SK-N-DZ (cell line): ENCODE results near the gene LRP8.
"Not testable (repeated sequence)": the region's sequence is repeated elsewhere in the genome, so short reads cannot be mapped to it uniquely, and the experiment has no call there.

Experiments used
- DNase-seq: peaks from one replicate; pipeline ENCODE4 v3.0.0-alpha.2; 2015; ENCODE audit warnings: low spot score

Gene LRP8

DNA sequence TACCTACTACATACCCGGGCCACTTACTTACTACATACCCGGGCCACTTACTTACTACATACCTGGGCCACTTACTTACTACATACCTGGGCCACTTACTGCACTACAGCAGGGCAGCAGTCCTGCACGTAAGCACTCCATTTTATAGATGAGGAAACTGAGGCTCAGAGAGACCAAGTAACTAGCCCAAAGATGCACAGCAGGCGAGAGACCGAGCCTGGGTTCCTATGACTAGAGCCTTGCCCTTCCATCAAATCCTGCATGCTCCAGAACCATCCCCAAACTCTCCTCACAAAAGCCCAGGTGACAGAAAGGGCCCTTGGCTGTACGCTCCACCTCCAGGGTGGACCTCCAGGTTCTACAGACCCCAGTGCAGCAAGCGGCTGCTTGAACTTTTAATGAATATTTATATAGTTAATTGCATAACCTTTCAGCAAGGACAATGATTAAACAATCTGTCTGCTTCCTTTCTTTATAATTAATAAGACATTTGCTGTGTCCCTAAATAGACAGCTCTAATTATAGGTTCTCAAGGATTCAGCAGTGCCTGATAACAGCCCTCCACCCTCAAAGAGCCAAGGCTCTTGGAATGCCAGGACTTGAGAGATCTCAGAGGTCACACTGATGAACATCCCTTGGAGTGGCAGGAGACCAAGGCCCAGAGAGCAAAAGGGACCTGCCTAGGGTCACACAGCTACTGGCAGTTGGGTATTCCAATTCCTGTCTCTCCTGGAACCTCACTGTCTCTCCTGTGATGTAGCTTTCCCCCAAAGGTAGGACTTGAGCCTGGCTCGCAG is 43.4 kb downstream of the LRP8 start:
- no peak for DNase-seq

DNA sequence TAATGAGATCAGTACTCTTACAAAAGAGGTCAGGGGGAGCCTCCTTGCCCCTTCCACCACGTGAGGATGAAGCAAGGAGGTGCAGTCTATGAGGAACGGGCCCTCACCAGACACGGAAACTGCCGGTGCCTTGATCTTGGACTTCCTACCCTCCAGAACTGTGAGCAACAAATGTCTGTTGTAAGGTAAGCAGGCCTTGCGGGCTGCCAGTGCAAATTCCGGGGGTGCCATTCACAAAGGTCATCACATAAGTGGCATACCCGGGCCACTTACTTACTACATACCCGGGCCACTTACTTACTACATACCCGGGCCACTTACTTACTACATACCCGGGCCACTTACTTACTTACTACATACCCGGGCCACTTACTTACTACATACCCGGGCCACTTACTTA is 44.7 kb downstream of the LRP8 start:
- DNase-seq, result not testable (repeated sequence)

DNA sequence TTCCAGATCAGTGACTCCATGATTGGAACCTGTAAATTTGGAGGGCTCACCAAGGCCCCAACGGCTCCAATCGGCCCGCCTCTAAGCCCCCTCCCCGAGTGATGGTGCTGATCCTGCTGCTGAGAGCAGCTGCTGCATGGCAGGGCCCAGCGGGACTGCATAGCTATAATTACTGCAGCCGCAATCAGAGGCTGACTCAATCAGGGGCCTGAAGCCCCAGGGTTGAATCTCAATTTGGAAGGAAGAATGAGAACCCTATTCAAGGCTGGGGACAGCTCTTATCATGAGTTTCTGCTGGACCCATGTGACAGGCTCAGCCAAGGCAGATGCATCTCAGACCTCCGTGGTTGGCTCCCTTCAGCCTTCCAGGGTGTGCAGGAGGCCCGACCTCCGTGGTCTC is 46.7 kb downstream of the LRP8 start:
- no peak for DNase-seq

DNA sequence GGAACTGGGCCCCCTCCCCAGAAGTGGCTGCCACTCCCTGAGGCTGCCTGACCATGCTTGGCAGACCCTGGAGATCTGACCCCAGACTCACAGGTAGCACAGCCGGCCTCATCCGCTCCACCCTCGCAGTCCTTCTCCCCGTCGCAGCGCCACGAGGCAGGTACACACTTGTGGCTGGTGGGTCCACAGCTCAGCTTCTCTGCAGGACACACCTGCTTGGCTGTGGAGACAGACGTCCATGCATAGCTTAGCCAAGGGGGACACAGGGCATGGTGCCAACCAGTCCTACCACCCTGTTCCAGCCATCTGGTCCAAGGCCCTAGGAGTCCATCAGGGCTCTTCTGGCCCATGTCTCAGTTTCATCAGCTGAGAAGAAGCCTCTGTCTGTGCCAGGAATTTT is 47.4 kb downstream of the LRP8 start:
- DNase-seq, result no peak

DNA sequence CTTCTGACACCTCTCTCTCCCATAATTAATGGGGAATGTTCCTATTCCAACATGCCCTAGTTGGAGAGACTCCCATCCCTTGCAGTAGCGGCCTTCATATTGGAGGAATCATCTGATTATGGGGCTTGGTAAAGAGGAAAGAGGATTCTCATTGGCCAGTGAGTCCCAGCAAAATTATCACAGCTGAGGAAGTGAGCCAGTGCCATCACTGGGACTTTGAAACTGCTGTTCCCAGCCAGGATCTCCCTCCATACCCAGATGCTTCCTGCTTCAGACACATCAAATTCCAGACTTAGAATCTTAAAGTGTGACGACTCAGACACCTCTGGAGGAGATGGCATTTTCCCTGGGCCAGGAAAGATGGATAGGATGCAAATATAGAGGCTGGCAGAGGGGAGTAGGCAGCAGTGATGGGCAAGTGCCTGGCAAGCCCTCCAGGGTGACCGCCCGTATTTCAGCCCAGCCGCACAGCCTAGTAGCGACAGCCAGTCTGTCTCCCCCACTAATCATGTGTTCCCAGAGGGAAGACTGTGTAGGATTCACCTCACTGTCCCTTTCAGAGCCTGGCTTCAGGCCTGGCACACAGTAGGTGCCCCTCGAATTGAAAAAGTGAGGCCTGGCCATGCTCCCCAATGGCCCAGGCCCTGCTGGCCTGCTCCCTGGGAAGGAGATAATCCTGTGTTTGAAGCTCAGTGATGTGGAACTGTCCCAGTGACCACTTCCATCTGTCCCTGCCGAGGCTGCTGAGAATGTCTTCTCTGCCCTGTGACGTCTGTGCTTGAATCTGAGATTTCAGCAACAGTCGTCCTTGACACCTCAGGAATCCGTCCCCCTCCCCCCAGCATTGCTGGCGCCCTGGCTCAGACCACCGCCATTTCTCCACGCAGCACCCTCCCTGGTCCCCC is 48.3 kb downstream of the LRP8 start:
- DNase-seq, result no peak

DNA sequence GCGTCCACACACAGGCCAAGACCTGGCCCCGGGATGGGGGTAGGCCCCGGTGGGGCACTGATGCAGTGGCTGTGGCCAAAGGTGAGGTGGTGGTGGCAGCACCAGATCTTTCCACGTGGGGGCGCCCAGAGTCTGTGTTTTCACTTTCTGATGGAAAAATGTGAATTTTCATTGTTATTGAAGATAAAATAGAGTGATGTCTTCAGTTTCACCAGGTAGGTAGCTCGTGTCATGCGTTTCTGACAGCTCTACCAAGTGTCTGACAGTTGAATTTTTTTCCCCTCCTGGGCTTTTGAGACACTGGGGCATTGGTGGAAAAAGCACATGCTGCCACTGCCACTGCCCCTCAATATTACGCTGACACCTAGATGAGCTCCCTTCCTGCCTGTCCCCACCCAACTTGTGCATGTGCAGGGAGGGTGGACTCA is 49.6 kb downstream of the LRP8 start:
- DNase-seq, result peak; percentile 22

DNA sequence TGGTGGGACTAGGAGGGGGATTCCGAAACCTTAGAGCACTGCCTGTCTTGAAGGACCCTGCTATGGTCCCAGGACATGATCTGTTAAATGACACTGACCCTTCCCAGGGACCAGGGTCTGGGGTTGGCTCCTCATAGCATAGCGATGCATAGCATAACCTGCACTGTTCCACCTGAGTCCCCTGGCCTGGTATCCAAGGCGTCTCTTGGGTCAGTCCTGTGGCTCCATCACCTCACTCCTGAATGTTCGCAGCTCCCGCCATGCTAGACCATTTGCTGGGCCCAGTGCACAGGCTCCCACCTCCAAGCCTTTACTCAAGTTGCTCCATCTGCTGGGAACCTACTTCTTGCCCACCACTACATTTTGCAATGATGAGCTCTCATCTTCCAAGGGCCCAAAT is 50.5 kb downstream of the LRP8 start:
- no peak for DNase-seq

DNA sequence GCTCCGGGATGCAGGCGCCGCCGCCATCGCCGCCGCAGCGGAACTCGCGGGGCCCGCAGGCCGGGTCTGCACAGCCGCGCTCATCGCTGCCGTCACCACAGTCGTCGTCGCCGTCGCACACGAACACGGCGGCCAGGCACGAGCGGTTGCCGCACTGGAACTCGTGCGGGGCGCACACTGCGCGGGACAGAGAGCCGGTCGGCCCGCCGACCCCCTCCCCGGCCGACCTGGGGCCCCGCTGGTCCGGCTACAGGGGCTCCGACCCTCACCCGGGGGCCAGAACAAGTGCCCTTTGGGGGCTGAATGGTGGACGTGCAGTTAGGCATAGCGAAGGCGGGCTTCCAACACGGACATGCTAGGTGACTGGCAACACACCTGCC is 51.0 kb downstream of the LRP8 start:
- DNase-seq, result no peak

DNA sequence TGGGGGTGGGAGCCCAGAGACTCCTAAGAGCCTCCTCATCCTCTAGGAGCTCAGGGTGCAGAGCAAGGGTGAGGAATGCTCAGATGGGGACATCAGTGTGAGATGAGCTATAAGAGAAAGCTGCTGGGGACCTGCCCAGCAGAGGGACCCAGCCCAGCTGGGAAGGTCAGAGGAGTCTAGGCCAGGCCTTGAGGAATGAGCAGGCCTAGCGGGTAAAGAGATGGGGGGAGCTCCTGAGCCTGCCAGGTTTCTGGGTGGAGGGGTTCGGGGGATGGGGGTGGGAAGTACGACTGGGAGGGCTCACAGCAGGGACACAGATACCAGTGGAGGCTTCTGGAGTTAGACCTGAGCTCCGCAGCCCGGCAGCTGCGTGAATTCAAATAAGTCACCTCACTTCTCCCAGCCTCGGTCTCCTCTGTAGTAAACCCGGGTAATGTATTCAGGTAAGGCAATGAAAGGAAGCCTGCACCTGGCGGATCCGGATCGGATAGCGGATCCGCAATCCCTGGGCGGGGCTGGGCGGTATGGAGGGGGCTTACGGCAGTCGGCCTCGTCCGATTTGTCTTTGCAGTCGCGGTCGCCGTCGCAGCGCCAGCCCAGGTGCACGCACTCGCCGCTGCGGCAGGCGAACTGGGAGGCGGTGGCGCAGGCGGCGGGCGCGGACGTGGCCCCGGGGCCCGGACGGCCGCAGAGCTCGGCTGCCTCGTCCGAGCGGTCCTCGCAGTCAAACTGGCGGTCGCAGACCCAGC is 51.5 kb downstream of the LRP8 start:
- no peak for DNase-seq

DNA sequence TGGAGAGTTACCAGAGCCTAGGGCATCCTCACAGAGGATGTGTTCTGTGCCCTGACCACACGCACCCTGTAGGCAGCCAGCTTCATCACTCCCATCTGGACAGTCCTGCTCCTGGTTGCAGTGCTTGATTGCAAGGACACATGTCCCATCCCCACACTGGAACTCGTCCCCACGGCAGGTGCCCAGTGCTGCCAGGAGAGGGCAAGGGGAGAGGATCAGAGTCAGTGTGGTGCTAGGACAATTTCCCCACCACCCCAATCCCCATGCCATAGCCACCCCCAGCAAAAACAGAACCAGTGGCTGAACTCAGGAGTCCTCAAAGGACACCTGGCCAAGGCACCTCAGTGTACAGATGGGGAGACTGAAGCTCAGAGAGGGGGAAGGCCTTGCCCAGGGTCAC is 52.3 kb downstream of the LRP8 start:
- no peak for DNase-seq

DNA sequence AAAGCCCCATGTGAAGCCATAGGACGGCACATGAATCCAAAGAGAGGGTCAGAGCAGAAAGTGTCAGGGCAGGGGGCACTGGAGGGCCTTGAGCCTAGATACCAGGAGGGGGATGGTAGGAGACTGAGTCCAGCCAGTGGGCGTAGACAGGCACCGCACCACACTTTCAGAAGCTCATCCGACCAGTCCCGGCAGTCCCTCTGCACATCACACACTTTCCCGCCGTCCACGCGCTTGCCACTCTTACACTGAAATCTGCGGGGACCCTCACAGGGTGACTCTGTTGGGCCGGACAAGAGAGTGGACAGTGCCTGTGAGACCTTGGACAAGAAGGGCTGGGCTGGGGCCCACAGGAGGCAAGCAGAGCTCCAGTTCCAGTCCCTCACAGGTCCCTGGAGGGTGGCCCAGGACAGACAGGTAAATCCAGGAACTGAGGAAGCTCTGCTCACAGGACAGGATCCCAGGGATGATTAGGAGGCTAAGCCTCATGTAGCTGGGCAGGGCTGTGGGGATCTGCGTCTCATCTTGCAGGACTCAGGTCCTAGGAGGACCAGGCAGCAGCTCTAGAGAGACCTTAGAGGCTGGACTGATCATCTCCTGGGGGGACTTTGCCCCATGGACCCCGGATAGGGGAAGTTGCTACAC is 53.2 kb downstream of the LRP8 start:
- no peak for DNase-seq

DNA sequence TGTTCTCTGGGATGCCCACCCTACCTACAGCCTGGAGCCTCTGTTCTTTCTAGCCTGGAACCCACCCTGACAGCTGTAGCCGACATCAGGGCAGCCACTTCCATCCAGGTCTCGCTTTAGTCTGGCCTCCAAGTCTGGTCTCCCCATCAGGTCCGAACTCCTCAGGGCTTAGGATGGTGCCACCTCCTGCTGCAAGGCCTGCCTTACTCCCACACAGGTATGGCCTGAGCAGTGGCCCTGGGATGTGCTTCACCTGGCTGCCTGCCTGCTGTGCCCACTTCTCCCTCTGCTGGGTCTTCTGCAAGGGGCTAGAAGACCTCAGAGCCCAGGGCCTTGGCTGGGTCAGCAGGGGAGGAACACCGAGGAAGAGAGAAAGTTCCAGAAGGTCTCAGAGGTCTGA is 53.8 kb downstream of the LRP8 start:
- no peak for DNase-seq

DNA sequence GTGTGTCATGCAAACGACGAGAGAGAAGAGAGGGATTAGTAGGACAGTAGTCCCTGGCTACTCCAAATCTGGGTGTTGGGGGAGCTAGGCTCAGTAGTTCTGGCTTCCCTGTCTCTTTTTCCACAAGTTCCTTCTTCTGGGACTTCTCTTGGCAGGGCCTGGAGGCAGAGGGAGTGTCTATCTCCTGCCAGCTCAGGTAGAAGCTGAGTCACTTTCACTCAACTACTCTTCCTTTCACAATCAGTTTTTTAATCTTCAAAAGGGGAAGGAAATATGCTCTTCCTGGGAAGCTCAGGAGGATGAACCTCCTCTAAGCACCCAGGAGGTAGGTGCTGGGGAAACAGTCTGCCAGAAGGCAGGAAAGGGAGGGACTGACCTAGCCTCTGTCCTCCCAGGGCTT is 54.3 kb downstream of the LRP8 start:
- no peak for DNase-seq

DNA sequence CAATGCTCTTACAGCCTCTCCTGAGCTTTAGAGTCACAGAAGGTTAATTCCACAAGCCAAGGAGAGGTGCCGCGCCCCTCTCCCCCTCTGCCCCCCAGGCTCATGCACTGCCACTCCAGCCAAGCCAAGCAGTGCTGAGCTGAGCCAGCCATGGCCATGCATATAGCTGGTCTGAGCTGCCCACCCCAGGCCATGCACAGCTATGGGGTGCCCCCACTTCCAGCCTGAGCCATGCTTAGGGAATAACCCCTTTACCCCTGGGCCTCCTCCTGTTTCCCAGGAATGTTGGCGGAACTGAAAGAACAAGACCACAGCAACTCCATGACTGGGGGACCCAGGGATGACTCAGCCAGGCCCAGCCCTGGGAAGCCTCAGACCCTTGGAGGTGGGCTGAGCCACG is 55.5 kb downstream of the LRP8 start:
- DNase-seq, result no peak

DNA sequence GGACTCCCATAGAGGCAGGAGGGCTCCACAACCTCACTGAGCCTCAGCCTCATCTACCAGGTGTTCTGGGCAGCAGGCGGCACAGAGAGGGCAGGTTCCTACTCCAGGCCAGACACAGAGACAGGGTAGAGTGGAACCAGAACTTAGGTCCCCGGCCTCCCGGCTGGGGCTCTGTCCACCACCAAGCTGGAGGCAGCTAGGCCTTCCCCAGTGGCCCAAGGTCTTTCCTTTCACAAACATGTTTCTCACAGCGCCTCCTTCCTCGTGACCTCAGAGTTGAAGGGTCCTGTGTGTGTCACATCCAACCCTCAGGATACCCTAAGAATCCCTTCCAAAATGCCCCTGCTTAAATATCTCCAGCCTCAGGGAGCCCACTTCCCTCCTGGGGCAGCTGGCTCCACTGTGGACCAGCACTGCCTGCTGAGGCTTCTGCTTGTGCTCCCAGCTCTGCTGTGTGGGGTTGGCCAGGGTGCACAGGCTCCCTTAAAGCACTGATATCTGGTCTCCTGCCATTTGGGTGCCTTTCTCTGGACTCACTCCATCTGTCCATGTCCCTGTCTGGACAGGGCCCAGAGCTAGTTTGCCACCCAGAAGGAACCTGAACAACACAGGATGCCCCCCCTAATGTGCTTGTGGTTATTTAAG is 56.3 kb downstream of the LRP8 start:
- DNase-seq, result no peak

DNA sequence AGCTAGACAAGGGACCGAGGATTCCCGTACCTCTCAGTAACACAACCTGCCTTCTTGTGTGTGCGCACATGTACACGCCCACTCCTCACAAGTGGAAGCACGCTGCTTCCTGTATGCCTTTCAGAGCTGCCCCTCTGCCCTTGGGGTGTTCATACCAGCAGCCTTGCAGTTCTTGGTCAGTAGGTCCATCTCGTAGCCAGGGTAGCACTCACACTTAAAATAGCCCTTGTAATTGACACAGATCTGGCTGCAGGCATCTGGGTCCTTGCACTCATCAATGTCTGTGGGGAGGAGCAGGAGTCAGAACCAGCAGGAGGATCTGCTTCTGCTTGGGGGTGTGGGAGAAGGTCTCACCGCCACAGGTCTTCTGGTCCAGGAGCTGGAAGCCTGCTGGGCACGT is 57.0 kb downstream of the LRP8 start:
- DNase-seq, result no peak

DNA sequence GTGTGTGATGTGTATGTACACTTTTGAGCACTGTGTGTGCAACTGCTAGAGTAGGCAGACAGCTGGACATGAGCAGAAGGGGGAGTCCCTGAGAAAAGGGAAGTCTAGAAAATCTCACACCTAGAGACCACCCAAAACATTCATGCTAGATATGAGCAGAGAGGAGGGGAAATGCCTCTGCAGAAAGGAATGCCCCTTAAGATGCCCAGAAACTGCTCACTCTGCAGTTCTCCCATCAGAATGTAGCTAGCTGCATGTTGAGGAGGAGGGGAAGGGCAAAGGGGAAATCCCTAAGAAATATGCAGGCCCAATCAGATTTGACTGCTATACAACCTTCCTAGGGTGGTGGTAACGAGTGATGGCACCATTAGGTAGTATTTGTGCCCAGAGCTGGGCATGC is 57.8 kb downstream of the LRP8 start:
- no peak for DNase-seq

DNA sequence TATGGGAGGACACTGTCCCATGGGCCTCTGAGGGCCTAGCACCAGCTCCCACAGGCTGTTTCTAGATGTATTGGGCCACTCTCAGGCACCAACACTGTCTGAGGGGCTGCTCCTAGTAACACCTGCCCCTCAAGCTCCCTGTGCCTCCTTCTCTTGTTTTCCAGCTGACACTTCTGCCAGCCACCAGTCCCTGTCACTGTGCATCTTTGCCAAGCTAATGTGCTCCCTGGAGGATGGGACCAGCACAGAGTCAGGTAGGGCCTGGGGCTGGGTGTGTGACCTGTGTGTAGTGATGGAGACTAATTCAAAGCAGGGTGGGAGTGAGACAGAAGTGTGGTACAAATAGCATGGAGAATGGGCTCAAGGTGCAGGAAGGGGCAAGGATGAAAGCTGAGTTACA is 60.1 kb downstream of the LRP8 start:
- DNase-seq, result no peak

DNA sequence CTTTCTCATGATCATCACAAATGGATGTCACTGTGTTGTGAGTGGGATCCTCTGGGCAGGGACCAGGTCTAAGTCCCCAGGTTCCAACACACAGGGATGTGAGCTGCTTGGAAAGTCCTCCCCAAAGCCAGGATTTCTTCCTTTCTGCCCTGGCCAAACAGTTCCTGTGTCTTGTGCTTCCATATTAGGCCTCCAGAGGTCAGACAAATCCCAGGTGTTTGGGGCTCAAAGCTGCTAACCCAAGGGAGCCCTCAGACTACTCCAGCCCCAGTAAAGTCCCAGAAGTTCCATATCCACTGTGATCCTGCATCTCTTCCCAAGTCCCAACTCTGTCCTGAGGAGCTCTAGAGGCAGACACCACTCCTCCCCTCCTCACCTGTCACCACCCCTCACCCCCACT is 61.8 kb downstream of the LRP8 start:
- no peak for DNase-seq

DNA sequence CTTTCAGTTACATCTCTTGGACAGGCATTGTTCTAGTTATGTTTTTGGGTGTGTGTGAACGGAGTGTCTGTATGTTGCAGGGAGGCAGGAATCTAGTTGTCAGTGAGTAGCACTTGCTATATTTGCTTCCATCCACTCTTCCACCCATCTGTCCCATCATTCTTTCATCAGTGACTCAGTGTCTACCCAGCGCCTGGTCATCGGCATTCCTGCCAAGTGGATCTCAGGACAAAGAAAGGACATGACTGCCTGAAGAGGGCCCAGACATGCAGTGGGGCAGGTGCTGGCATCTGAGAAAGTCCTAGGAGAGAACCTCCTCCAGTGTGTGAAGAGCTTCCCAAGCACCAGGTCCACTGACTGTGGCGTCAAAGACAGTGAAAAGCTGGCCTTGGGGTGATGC is 62.3 kb downstream of the LRP8 start:
- no peak for DNase-seq

DNA sequence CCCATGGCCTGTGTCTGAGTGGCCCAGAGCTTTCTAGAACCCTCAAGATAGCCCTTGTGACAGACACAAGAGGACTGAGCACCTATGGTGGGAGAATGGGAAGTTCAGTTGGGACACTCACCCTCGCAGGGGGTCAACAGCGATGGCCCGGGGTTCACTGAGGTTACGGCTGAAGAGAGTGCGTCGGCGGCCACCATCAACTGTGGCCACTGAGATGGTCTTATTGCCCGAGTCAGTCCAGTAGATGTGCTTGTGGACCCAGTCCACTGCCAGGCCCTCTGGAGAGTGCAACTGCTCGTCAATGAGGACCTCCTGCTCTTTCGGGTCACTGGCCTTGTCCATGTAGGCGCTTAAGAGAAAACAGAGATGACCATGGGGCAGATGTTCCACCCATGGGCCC is 63.8 kb downstream of the LRP8 start:
- no peak for DNase-seq
